HG02973 (cell line): ENCODE results near the gene CDK4.
"Not testable (repeated sequence)": the region's sequence is repeated elsewhere in the genome, so short reads cannot be mapped to it uniquely, and the experiment has no call there.

Experiments used
- ATAC-seq: cut with Tn5 transposase; IDR thresholded peaks from one replicate; pipeline ENCODE4 v1.9.1; 2021; ENCODE audit warnings: moderate library complexity; ENCODE audit not compliant: unreplicated experiment

Gene CDK4

DNA sequence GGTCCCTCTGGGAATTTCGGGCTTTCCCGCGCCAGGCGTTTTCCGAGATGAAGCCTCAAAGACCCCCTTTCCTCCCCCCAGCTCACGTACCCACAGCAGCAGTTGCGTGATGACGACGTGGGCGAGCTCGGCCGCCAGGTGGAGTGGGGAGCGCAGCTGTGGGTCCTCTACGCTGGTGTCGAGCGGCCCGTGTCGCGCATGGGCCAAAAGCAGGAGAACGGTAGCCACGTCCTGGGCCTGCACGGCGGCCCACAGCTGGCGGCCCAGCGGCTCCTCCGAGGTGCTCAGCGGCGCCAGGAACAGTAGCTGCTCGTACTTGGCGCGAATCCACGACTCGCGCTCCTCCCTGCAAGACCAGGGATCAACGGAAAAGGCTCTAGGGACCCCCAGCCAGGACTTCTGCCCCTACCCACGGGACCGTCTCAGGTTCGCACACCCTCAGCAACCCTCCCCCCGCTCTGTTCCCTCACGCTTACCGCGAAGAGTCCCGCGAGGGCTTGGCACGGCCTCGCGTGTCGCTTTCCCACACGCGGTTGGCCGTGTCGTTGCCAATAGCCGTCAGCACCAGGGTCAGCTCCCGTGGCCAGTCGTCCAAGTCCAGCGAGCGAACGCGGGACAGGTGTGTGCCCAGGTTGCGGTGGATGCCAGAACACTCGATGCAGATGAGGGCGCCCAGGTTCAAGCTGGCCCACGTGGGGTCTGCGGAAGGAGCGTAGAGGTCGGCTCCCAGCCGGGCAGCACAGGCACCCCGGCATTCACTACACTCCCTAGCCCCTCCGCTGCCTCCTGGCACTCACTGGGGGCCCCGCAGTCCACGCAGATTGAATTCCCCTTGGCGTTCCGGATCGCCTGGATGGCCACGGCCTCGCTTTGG is 25.0 kb downstream of the CDK4 start:
- ATAC-seq = no peak

DNA sequence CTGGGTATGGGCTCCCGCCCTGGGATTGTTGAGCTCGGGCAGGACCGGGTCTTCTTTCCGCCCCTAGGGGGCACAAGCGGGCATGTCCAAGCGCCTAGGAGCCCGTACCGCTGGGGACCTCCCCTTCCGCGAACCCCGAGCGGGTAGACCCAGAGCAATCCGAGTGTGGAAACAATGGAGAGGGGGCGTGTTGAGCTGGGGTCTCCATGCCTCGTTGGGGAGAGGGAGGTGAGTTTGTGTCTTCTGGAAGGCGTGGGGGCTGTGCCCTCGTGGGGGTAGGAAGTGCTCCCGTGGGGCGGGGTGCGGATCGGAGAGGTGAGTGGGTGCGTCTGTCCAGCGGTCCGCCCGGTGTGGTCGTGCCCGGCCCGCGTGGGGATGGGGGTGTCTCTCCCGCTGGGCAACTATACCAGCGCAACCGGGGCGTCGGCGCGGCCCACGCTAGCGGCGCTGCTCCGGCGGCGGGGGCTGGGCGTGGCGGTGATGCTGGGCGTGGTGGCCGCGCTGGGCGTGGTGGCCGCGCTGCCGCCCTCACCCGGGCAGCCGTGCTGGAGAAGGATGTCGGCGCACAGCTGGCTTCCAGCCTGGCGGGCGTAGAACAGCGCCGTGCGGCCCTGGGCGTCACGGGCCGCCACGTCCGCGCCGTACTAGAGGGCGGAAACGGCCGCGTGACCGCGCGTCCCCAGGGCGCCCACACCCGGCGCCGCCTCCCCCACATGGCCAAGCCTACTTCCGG is 25.8 kb downstream of the CDK4 start:
- no peak for ATAC-seq

DNA sequence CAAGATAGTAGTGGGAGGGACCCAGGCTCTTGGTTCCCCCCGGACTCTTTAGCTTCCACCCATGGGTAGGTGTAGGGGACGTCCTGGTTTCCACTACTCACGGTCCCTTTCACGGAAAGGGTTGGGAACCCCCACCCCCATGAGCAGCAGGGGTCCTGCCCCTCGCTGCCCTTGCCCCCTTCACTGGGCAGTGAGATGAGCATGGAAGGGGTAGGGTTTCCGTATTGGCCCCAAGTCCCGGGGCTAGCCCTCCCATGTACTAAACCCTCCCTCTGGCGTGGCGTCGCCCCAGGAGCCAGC is 26.3 kb downstream of the CDK4 start:
- no peak for ATAC-seq

DNA sequence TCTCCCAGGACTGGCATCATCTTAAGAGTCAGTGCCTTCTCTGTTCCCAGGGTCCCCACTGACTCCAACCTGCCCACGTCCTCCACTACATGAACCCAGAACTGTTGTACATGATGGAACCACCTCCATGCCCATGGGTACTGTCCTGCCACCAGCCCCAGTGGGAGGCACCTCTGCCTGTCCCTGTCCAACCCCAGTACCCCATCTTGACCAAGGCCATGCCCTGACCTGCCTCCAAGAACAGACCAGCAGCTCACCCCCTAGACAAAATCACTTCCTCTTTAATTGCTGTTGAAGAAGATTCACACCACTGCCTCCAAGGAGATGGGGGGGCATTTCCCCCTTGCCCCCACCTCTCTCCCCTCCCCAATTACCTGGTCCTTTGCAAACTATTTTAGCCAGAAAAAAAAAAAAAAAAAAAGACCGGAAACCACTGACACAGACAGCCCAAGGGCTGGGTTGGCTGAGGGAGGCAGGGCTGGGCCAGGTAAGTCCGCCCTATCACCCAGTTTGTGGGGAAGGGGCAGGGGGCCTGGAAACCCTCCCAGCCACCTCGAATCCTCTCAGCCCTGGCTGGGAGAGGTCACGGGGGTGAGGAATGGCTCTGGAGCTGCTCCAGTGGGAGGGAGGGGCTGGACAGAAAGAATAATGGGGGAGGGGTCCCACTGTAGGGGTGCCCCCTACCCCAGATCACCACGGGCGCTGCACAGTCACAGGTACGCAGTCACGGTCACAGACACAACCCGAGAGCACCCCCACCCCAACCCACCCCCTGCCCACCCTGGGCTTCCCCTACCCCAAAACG is 27.0 kb downstream of the CDK4 start:
- ATAC-seq = no peak

DNA sequence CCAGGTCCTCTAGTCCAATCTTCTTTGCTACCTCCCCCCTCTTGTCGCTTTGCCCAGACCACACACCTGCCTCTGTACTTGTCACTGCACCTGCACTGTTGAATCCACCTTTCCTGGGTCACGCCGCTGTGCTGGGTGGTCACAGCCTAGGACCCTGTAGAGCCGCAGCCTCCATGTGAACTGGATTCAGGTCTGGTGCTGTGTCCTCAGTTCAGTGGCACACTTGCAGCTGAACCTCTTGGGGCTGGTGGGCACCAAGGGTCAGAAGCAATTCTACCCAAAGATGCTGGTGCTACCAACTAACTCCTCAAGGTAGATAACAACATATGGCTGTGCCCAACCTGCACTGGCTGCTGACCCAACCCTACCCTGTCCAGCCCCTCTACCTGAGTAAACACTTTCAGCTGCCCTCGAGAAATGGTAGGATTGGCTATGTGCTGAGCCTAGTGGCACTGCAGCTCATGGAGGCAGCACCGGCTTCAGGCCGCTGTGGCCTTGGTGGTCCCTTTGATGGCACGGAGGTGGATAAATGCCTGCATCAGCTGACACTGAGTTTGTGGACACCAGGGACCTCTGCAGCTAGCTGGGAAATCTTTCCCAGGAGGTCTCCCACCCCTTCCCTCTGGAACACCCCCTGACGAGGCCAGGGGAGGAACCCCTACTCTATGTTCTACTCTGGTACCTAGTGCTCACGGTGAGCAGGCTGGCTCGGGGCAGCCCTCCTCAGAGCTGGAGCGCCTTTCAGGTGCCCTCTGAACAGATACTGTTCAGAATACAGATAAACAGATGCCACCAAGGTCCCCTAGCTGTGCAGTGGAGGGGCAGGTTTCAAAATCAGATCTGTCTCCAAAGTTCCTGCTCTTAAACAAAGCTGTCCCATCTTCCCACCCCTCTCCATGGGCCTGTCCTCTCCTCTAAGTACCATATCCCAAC is 27.8 kb downstream of the CDK4 start:
- no peak for ATAC-seq

DNA sequence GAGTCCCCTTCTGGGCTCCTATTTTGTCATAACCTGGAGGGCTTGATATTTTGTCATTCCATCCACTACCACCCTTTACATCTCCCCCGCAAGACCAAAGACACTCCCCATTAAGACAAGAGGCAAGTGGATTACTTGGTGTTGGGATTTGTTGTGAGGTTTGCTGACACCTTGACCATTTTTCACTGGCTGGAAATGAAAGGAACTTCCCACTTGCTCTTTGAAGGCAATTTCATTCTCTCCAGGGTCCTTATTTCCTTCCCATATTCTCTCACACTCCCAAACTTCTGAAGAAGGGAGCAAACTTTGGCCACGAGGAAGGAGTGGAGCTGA is 28.5 kb downstream of the CDK4 start:
- no peak for ATAC-seq

DNA sequence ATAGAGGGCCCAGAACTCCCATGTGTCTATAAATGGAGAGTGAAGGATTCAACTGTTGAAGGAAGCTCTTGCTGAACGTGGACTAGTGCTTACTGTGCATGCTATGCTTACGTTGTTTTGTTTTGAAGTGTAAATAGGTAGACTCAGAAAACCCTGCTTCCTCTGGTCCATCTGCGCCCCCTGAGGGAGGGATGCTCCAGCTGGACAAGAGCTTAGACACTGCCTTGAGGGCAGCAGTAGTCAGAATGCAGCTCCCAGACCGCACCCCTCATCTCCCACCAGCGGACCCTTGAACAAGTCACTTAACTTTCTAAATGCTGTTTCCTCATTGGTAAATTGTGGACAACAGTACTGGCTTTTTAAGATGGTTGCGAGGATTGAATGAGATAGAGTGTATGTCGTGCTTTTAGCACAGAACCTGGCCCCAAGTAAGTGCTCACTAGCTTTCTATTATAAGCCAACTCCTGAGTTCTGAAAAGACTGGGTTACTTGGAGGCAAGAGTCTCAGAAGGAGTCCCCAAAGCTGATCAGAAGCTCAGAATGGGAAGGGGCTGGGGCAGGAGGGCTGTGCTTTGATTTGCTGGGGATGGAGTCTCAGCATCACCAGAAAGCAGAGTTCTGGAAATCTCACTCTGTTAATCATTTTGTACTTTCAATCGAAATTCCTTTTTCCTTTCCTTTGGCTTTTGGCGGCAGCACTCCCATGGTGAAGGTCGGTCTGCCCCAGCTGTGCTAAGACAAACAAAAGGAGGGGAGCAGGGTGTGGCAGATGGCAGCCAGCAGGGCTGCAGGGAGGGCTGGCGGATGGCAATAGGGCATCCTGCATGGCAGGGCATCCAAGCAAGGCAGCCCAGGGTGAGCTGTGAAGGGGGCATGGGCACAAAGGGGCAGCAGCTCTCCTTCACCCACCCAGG is 29.1 kb downstream of the CDK4 start:
- no peak for ATAC-seq

DNA sequence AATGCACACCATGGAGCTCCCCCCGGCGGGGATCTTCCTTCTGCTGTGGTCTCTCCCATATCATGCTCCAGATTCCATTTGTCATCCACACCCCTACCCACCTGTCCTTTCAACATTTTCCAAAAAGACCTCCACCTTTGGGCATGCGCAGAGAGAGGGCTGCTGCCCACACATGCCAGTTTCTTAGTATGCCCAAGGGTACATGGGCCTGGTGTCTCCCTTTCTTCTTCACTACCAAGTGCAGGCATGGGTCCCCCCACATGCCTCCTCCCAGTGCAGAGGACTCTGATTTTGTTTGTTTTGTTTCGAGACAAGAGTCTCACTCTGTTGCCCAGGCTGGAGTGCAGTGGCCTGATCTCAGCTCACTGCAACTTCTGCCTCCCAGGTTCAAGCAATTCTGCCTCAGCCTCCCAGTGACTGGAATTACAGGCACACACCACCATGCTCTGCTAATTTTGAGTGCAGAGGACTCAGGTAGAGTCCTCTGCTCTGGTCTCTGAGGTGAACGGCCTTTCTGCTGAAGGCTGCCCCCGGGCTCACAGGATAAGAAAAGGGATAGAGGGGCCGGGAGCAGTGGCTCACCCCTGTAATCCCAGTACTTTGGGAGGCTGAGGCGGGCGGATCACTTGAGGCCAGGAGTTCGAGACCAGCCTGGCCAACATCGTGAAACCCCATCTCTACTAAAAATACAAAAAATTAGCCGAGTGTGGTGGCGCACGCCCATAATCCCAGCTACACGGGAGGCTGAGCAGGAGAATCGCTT is 30.1 kb downstream of the CDK4 start:
- not testable (repeated sequence) for ATAC-seq

DNA sequence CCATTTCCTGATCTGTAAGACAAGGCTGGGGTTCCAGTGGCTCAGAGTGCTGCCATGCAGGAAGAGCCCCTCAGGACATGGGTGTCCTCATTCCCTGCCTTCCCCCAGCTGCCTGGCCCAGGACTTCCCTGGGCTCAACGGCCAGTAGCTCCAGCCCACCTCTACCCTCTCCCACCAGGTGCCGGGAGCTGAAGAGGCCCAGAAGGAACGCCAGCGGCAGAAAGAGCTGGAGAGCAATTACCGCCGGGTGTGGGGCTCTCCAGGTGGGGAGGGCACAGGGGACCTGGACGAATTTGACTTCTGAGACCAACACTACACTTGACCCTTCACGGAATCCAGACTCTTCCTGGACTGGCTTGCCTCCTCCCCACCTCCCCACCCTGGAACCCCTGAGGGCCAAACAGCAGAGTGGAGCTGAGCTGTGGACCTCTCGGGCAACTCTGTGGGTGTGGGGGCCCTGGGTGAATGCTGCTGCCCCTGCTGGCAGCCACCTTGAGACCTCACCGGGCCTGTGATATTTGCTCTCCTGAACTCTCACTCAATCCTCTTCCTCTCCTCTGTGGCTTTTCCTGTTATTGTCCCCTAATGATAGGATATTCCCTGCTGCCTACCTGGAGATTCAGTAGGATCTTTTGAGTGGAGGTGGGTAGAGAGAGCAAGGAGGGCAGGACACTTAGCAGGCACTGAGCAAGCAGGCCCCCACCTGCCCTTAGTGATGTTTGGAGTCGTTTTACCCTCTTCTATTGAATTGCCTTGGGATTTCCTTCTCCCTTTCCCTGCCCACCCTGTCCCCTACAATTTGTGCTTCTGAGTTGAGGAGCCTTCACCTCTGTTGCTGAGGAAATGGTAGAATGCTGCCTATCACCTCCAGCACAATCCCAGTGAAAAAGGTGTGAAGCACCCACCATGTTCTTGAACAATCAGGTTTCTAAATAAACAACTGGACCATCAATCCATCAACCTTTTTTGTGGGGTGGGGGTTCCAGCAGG is 31.2 kb downstream of the CDK4 start:
- no peak for ATAC-seq

DNA sequence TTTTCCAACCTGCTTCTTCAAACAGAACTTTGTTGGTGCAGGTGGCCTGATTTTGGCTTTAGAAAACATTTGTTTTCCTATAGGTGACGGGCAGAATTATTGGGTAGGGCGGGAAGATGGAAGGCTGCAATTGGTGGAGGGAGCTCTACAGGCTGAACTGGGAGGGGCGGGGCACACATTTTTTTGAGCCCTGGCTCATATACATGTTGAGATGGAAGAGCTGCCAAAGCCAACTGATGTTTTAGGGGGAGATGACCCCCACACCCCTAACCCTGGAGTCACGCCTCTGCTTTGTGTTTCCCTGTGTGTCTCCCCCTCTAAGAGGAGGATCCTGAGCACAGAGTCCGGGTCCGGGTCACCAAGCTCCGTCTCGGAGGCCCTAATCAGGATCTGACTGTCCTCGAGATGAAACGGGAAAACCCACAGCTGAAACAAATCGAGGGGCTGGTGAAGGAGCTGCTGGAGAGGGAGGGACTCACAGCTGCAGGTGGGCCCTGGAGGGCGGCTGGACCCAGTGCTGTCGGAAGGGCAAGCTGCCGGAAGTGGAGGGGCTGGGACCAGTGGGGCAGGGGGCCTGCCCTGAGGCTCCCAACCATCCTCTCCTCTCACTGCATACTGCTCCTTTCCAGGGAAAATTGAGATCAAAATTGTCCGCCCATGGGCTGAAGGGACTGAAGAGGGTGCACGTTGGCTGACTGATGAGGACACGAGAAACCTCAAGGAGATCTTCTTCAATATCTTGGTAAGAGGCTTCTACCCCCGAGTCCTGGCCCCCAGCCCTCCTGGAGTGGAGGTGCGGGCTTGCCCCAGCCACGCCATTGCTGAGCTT is 32.1 kb downstream of the CDK4 start:
- ATAC-seq = no peak

DNA sequence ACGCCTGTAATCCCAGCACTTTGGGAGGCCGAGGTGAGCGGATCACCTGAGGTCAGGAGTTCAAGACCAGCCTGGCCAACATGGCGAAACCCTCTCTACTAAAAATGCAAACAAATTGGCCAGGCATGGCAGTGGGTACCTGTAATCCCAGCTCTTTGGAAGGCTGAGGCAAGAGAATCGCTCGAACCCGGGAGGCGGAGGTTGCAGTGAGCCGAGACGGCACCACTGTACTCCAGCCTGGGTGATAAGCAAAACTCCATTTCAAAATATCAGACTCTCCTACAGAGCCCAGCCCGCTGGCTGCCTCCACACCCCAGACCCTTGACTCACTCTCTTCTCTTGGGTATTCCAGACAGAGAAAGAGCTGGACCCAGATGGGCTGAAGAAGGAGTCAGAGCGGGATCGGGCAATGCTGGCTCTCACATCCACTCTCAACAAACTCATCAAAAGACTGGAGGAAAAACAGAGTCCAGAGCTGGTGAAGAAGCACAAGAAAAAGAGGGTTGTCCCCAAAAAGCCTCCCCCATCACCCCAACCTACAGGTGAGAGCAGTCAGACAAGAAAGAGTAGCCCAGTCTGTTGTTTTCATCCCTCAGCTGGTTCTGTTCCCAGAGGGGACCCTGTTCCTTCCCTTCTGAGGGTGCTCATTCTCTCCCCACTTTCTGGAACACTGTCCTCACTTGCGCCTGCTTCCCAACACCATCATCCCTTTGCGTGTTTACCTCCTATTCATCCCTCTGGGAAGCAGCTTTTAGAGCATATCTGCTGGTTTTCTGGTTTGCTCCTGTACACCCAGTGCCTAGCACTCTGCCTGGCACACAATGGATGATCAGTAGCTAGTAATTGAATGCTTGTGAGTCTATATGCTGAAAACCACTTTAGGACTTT is 33.2 kb downstream of the CDK4 start:
- ATAC-seq = no peak

DNA sequence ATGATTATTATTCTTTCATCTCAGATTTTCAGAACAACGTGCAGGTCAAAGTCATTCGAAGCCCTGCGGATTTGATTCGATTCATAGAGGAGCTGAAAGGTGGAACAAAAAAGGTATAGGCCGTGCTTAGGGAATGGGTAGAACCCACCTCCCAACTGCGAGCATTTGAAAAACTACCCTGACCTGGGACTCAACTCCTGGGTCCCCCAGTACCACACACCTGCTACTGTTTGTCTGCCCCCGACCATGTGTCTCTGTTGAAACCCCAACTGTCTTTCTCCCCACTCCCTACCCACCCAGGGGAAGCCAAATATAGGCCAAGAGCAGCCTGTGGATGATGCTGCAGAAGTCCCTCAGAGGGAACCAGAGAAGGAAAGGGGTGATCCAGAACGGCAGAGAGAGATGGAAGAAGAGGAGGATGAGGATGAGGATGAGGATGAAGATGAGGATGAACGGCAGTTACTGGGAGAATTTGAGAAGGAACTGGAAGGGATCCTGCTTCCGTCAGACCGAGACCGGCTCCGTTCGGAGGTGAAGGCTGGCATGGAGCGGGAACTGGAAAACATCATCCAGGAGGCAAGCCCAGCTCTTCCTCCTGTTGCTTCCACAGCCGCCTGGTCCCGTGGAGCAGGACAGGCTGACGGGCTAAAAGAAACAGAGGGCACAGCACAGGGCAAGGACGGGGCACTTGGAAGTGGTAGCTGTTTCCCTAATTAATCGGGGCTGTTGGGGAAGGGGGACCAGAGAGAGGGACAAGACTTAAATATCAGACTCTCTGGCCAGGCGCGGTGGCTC is 34.1 kb downstream of the CDK4 start:
- ATAC-seq = no peak

DNA sequence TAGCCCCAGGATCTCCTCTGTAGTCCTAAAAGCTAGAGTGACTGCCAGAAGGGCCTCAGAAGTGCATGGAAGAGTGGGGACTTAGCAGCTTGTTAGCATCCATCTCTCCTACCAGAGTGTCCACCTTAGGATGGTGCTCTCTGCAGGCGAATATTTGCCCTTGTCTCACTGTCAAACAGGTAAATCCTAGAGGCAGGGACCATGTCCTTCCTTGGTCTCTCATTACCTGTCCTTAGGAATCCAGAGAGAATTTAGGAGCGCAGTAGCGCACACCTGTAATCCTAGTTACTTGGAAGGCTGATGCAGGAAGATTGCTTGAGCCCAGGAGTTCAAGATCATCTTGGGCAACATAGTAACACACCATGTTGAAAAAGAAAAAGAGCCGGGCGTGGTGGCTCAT is 35.0 kb downstream of the CDK4 start:
- no peak for ATAC-seq

DNA sequence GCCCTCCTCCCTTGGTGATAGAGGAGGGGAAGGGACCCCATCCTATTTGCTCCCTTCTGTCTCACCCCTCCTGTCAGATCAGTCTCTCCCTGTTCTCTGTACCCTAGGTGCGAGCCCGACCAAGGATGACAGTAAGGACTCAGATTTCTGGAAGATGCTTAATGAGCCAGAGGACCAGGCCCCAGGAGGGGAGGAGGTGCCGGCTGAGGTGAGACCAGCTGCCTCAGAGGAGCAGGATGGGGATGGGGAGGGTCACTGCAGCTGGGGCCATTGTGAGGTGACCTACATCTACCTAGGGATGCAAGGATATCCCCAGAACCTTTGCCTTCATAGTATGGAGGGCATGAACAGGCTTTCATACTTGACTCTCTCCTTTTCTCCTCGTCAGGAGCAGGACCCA is 35.8 kb downstream of the CDK4 start:
- ATAC-seq = no peak

DNA sequence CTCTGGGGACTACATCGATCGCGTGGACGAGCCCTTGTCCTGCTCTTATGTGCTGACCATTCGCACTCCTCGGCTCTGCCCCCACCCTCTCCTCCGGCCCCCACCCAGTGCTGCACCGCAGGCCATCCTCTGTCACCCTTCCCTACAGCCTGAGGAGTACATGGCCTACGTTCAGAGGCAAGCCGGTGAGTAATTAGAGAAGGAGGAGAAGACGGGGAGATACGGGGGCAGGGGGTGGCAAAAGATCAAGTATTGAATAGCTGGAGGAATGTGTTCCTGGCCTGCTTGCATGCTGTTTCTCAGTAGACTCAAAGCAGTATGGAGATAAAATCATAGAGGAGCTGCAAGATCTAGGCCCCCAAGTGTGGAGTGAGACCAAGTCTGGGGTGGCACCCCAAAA is 36.3 kb downstream of the CDK4 start:
- no peak for ATAC-seq
